GM12878 (cell line): ENCODE data around the gene RAB40B. TPM values are rescaled to one million over a fixed set of nuclear protein-coding genes. Genes with fewer than 3 reads are reported as not detected.
A peak's percentile ranks its signal among the peaks of the same experiment; 100 is the strongest.

Experiments
- ATAC-seq: fragments of 200-7000 bp; cut with Tn5 transposase; 3 replicates; pipeline ENCODE4 v1.9.1; 2020; ENCODE audit warnings: mild to moderate bottlenecking, moderate library complexity
- BruUV-seq: library from RNA; stranded (reverse); fragments of 400-500 nt; replicated peaks from 2 replicates; lab custom pipeline; 2021; lab: Mats Ljungman, UMichigan
- CTCF ChIA-PET: fragments of 300-600 bp; sonication (Branson Sonifier 250); formaldehyde crosslinking; extraction: SDS; loops from one replicate; lab custom pipeline; 2021; ENCODE audit warnings: inconsistent platforms; lab: Yijun Ruan, JAX
- POLR2A ChIA-PET: fragments of 350-600 bp; formaldehyde crosslinking; extraction: SDS; loops from one replicate; lab custom pipeline; 2021; ENCODE audit warnings: inconsistent platforms; lab: Charles Lee
- RAD21 ChIA-PET: fragments of 300-600 bp; sonication (Branson Sonifier 250); formaldehyde crosslinking; loops from one replicate; lab custom pipeline; 2023; ENCODE audit warnings: antibody characterized with exemption; ENCODE audit not compliant: unreplicated experiment; lab: Charles Lee
- SMC1A ChIA-PET: fragments of 300-600 bp; sonication (Branson Sonifier 250); formaldehyde crosslinking; loops from one replicate; lab custom pipeline; 2023; ENCODE audit not compliant: unreplicated experiment, uncharacterized antibody; lab: Charles Lee
- DNase-seq: peaks from one replicate; pipeline ENCODE4 v3.0.0-alpha.2; 2011; ENCODE audit warnings: low read depth, low spot score
- FAIRE-seq: peaks from 3 replicates; lab custom pipeline; 2011; peaks lifted over from hg19 to GRCh38; lab: Jason Lieb, UNC
- H2AFZ ChIP-seq: 2 replicates; pipeline ENCODE4 v1.6.0; 2011; ENCODE audit warnings: low read depth, low read length, control low read depth; ENCODE audit not compliant: control insufficient read depth
- H3K27ac ChIP-seq: 2 replicates; pipeline ENCODE4 v1.5.1; 2011; ENCODE audit warnings: control low read depth; ENCODE audit not compliant: control insufficient read depth, insufficient read depth
- H3K27me3 ChIP-seq, 2 experiments: replicated peaks in 1 of 2; 2 replicates each; pipeline versions ENCODE4 v1.6.0 to v1.6.1; 2011; ENCODE audit warnings: low read length in 1 of 2; ENCODE audit not compliant: control insufficient read depth in 2 of 2, insufficient read depth in 2 of 2
- H3K36me3 ChIP-seq, 2 experiments: 2 replicates each; pipeline ENCODE4 v1.5.1; 2011; ENCODE audit warnings: low read length in 1 of 2; ENCODE audit not compliant: control insufficient read depth in 2 of 2, insufficient read depth in 2 of 2
- H3K4me1 ChIP-seq: 2 replicates; pipeline ENCODE4 v1.6.1; 2011; ENCODE audit warnings: mild to moderate bottlenecking, low read length, moderate library complexity, mixed read lengths; ENCODE audit not compliant: control insufficient read depth, insufficient read depth
- H3K4me2 ChIP-seq: 2 replicates; pipeline ENCODE4 v1.6.0; 2011; ENCODE audit warnings: control low read depth; ENCODE audit not compliant: control insufficient read depth, insufficient read depth
- H3K4me3 ChIP-seq: fragments of 200-600 bp; sonication (generic); 2 replicates; pipeline ENCODE4 v1.5.1; 2016
- H3K79me2 ChIP-seq: 2 replicates; pipeline ENCODE4 v1.6.0; 2011; ENCODE audit warnings: low read length; ENCODE audit not compliant: control insufficient read depth, insufficient read depth
- H3K9ac ChIP-seq: 2 replicates; pipeline ENCODE4 v1.8.0; 2011; ENCODE audit warnings: low read length, control low read depth, mixed read lengths; ENCODE audit not compliant: control insufficient read depth, insufficient read depth
- H3K9me3 ChIP-seq: replicated peaks from 3 replicates; pipeline ENCODE4 v1.5.1; 2011; ENCODE audit warnings: mild to moderate bottlenecking, low read length; ENCODE audit not compliant: control insufficient read depth, insufficient read depth
- H4K20me1 ChIP-seq: 2 replicates; pipeline ENCODE4 v1.6.0; 2011; ENCODE audit not compliant: control insufficient read depth, insufficient read depth
- ATF7 ChIP-seq: fragments of 450-650 bp; IDR thresholded peaks from 2 replicates; pipeline ENCODE4 v1.6.1; 2016; ENCODE audit warnings: low read depth, mild to moderate bottlenecking
- CBX5 ChIP-seq: sonication (generic); IDR thresholded peaks from 2 replicates; pipeline ENCODE4 v1.6.1; 2016; ENCODE audit warnings: low read depth, moderate library complexity, mild to moderate bottlenecking, inconsistent platforms
- FOXM1 ChIP-seq: IDR thresholded peaks from 2 replicates; pipeline ENCODE4 v1.6.1; 2012; ENCODE audit warnings: low read depth, mild to moderate bottlenecking, inconsistent platforms, low read length, moderate library complexity
- IKZF1 ChIP-seq: fragments of 450-650 bp; conservative IDR thresholded peaks from 2 replicates; pipeline ENCODE4 v1.6.1; 2017; ENCODE audit warnings: antibody characterized with exemption, mild to moderate bottlenecking
- JUND ChIP-seq: IDR thresholded peaks from 2 replicates; pipeline ENCODE4 v1.6.1; 2012; ENCODE audit warnings: low read depth, mild to moderate bottlenecking, low read length, improper control_type of control experiment, moderate library complexity
- ZNF592 ChIP-seq: fragments of 450-650 bp; IDR thresholded peaks from 2 replicates; pipeline ENCODE4 v1.6.1; 2017; ENCODE audit warnings: mild to moderate bottlenecking, moderate library complexity
- ZZZ3 ChIP-seq: IDR thresholded peaks from 2 replicates; pipeline ENCODE4 v1.6.1; 2011; ENCODE audit warnings: low read depth; ENCODE audit not compliant: control insufficient read depth, insufficient read length
- WGBS: methylation state at CpG from one replicate; pipeline ENCODE4 v1.1.6; 2016; ENCODE audit warnings: low lambda C conversion rate; ENCODE audit not compliant: insufficient replicate concordance, insufficient coverage; ENCODE audit errors: missing lambda C conversion rate; 5-methylcytosine and 5-hydroxymethylcytosine counted together
- in situ Hi-C: fragments of 300-500 bp; cut with MboI; formaldehyde crosslinking; loops from 9 replicates; pipeline ENCODE4 v1.14.3; 2018; ENCODE audit warnings: mixed read lengths
- intact Hi-C: fragments of 100-400 bp; cut with micrococcal nuclease; formaldehyde crosslinking; loops from one replicate; pipeline ENCODE4 v1.14.2; 2022; ENCODE audit not compliant: unreplicated experiment
- polyA plus RNA-seq, 11 experiments: library from polyadenylated mRNA; depleted of rRNA in 4 of 11; unstranded in 6 of 11; stranded (reverse) in 5 of 11; fragments of >200 nt; fragmentation: Nextera tagmentation in 4 of 11; fragmentation: Illumina TruSeq in 1 of 11; extraction: Ambion mirVana in 4 of 11; extraction: Trizol in 1 of 11; gene quantifications; 1 replicate in 1 of 11; 2 replicates in 10 of 11; pipeline versions ENCODE4 v1.2.1 to v1.2.3, GENCODE V29; 2011 to 2016; ENCODE audit warnings: inconsistent platforms in 2 of 11, missing spikeins in 2 of 11, low read depth in 1 of 11
- total RNA-seq, 4 experiments: library from RNA; depleted of rRNA in 3 of 4; stranded (reverse); fragments of >200 nt in 3 of 4; fragmentation: Illumina TruSeq in 1 of 4; extraction: Trizol in 1 of 4; gene quantifications; 2 replicates each; pipeline versions ENCODE4 v1.2.1 to v1.2.3, GENCODE V29; 2013 to 2021
- TF ChIP-seq, protein P1 (sequence below): fragments of 450-650 bp; formaldehyde crosslinking; IDR thresholded peaks from 2 replicates; pipeline ENCODE4 v1.4.0; 2022; ENCODE audit warnings: mild to moderate bottlenecking, moderate library complexity

RAB40B gene
- total and polyA plus RNA-seq, 10 of the 15 experiments (the other 5 are each of a cell fraction or from before 2014, with no cell fraction given) = 0.06 to 2.8 (median 1.4) TPM

- TF ChIP-seq, protein P1, sequence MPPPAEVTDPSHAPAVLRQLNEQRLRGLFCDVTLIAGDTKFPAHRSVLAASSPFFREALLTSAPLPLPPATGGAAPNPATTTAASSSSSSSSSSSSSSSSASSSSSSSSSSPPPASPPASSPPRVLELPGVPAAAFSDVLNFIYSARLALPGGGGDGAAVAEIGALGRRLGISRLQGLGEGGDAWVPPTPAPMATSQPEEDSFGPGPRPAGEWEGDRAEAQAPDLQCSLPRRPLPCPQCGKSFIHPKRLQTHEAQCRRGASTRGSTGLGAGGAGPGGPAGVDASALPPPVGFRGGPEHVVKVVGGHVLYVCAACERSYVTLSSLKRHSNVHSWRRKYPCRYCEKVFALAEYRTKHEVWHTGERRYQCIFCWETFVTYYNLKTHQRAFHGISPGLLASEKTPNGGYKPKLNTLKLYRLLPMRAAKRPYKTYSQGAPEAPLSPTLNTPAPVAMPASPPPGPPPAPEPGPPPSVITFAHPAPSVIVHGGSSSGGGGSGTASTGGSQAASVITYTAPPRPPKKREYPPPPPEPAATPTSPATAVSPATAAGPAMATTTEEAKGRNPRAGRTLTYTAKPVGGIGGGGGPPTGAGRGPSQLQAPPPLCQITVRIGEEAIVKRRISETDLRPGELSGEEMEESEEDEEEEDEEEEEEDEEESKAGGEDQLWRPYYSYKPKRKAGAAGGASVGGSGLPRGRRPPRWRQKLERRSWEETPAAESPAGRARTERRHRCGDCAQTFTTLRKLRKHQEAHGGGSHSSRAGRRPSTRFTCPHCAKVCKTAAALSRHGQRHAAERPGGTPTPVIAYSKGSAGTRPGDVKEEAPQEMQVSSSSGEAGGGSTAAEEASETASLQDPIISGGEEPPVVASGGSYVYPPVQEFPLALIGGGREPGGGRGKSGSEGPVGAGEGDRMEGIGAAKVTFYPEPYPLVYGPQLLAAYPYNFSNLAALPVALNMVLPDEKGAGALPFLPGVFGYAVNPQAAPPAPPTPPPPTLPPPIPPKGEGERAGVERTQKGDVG (CRISPR knock-in tag) = no peak
Measured at GRCh38 chr17:82638183-82638773, 60.2 kb downstream of the RAB40B start (continued).

DNA sequence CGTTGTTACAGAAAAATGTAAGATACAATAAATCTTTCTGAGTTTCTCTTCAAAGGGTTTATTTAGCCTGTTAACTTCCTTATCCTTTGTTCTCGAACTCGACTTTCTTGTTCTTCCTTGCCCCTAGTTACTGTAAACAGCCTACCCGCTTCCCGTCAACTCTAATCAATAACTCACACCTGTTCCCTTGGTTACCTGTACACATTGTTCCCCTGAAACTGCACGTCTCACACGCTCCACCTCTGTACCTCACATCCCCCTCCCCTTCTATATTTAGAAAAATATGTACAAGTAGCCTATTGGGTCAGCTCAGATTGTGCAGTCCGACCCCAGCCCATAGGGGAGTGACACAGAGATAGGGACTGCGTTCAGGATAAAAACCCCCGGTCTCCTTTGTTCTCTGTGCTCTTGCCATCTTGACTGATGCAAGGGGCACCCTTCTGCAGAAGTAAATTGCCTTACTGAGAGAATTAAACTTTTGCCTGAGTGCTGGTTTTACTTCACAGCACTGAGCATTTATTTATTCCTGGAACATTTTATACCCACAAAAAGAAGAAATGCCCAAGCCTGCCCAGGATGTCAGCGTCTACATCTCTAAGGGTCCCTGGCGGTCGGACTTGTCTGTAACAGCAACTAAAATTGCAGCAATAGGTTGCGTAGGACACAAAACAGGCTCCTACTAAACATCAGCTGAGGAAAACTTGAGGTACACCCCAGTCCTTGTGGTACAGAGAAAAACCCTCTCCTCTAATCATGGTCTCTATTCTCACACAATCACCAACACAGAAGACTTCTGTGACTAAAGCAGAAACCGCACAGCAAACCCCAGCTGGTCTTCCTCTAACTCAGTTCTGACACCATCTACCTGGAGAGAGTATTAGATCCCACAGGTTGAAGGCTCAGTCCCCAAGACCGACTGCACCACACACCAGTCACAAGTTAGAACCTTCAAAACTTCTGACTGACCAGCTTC lies 61.6 kb downstream of the RAB40B start:
- no peak overlapping the region for H3K27ac ChIP-seq
- H3K4me1 ChIP-seq = no peaks in the 10 kb centered on the region; the same call in 1 of the 2 replicates
- intact Hi-C loops = no loop called here
- ATAC-seq (no peak), DNase-seq (no peak), FAIRE-seq (no peak)
- peaks cover 8 to 13% of the 10 kb centered on the region in 2 experiments for H3K36me3 ChIP-seq
- in situ Hi-C loops = no loop called here
- H3K79me2 ChIP-seq = peaks cover 50% of the 10 kb centered on the region
- no peak overlapping the region for H2AFZ ChIP-seq
- H3K9me3 ChIP-seq = no peaks in the 10 kb centered on the region; the same call in 2 of the 3 replicates
- 86% methylated on average over 16 of the region's 16 CpGs for WGBS
- no peaks in the 10 kb centered on the region for H3K27me3 ChIP-seq
- H4K20me1 ChIP-seq = no peaks in the 10 kb centered on the region
- H3K4me2 ChIP-seq = no peak overlapping the region
- H3K4me3 ChIP-seq = no peak overlapping the region
- RAD21 ChIA-PET = no interaction called here
- no peak overlapping the region for H3K9ac ChIP-seq
- CTCF ChIA-PET = no interaction called here
- POLR2A ChIA-PET = interaction anchor here (0.6 kb wide), 2 partner anchors 82 to 230 kb away, joined by 3 to 4 read pairs; no protein-coding TSS in a partner anchor
- BruUV-seq = TSS peak; percentile 24
- SMC1A ChIA-PET = interaction anchor here (0.9 kb wide), 1 partner anchor 37 kb away, joined by 3 read pairs; no protein-coding TSS in a partner anchor
- TF ChIP-seq JUND (no peak), CBX5 (no peak), ZNF592 (no peak), ZZZ3 (no peak), FOXM1 (no peak), IKZF1 (no peak), ATF7 (no peak)
